BLaER1 (cell line): ENCODE results near the gene C3orf52.

Experiments used
- H3K27ac ChIP-seq: shearing (Covaris generic); formaldehyde crosslinking; 2 replicates; pipeline ENCODE4 v1.8.1; 2022
- H3K27me3 ChIP-seq: shearing (Covaris generic); formaldehyde crosslinking; 2 replicates; pipeline ENCODE4 v1.8.1; 2022
- H3K36me3 ChIP-seq: shearing (Covaris generic); formaldehyde crosslinking; 2 replicates; pipeline ENCODE4 v1.8.1; 2022
- H3K4me1 ChIP-seq: shearing (Covaris generic); formaldehyde crosslinking; 2 replicates; pipeline ENCODE4 v1.8.1; 2022
- H3K4me2 ChIP-seq: shearing (Covaris generic); formaldehyde crosslinking; 2 replicates; pipeline ENCODE4 v1.8.1; 2022
- H3K4me3 ChIP-seq: shearing (Covaris generic); formaldehyde crosslinking; 2 replicates; pipeline ENCODE4 v1.8.1; 2022
- H3K9ac ChIP-seq: shearing (Covaris generic); formaldehyde crosslinking; 2 replicates; pipeline ENCODE4 v1.8.1; 2022
- H3K9me3 ChIP-seq: shearing (Covaris generic); formaldehyde crosslinking; 2 replicates; pipeline ENCODE4 v1.8.1; 2022
- H4K20me1 ChIP-seq: shearing (Covaris generic); formaldehyde crosslinking; 2 replicates; pipeline ENCODE4 v1.8.1; 2022
- Cebpa-rat ChIP-seq: shearing (Covaris generic); IDR thresholded peaks from 2 replicates; pipeline ENCODE4 v1.8.1; 2022

The C3orf52 gene

GRCh38 chr3:112133626-112134334, 47.6 kb downstream of the C3orf52 start:
- Histone ChIP-seq H3K27ac (peak overlapping the region; percentile 81), H3K9me3 (no peaks in the 10 kb centered on the region), H3K4me1 (peaks cover 99% of the 10 kb centered on the region), H3K36me3 (peaks cover 8% of the 10 kb centered on the region; the same call in 1 of the 2 replicates), H4K20me1 (no peaks in the 10 kb centered on the region), H3K27me3 (no peaks in the 10 kb centered on the region), H3K9ac (no peak overlapping the region), H3K4me3 (no peak overlapping the region; the same call in 1 of the 2 replicates), H3K4me2 (peak overlapping the region; percentile 83)
- TF ChIP-seq Cebpa-rat, result no peak

GRCh38 chr3:112134335-112135124, 48.3 kb downstream of the C3orf52 start:
- no peaks in the 10 kb centered on the region for H3K9me3 ChIP-seq
- peak overlapping the region; percentile 83 for H3K4me2 ChIP-seq
- H3K27me3 ChIP-seq, result no peaks in the 10 kb centered on the region
- peak overlapping the region; percentile 81 for H3K27ac ChIP-seq
- H4K20me1 ChIP-seq, result no peaks in the 10 kb centered on the region
- H3K36me3 ChIP-seq, result peaks cover 8% of the 10 kb centered on the region; the same call in 1 of the 2 replicates
- H3K4me3 ChIP-seq, result no peak overlapping the region
- H3K4me1 ChIP-seq, result peaks cover 91% of the 10 kb centered on the region
- TF ChIP-seq Cebpa-rat, result no peak
- H3K9ac ChIP-seq, result no peak overlapping the region

GRCh38 chr3:112136046-112136445, 49.9 kb downstream of the C3orf52 start:
- no peaks in the 10 kb centered on the region for H3K36me3 ChIP-seq
- 0 out of 2 replicates have a peak overlapping the region, but pooled peaks have one; percentile 75 for H3K27ac ChIP-seq
- H3K9me3 ChIP-seq, result no peaks in the 10 kb centered on the region
- H3K4me1 ChIP-seq, result peaks cover 76% of the 10 kb centered on the region
- no peaks in the 10 kb centered on the region for H4K20me1 ChIP-seq
- H3K27me3 ChIP-seq, result no peaks in the 10 kb centered on the region
- H3K4me3 ChIP-seq, result no peak overlapping the region
- peak overlapping the region; percentile 83 for H3K4me2 ChIP-seq
- H3K9ac ChIP-seq, result no peak overlapping the region
- TF ChIP-seq Cebpa-rat, result no peak

- peak overlapping the region; percentile 75 for H3K27ac ChIP-seq
- no peaks in the 10 kb centered on the region for H3K9me3 ChIP-seq
- no peaks in the 10 kb centered on the region for H3K36me3 ChIP-seq
- peaks cover 65% of the 10 kb centered on the region for H3K4me1 ChIP-seq
- H3K27me3 ChIP-seq, result no peaks in the 10 kb centered on the region
- H3K4me2 ChIP-seq, result peak overlapping the region; percentile 83
- peak overlapping the region; percentile 39; the same call in 1 of the 2 replicates for H3K9ac ChIP-seq
- H4K20me1 ChIP-seq, result no peaks in the 10 kb centered on the region
- H3K4me3 ChIP-seq, result no peak overlapping the region
- TF ChIP-seq Cebpa-rat, result no peak
These were observed 50.9 kb downstream of the C3orf52 start for GRCh38 chr3:112136959-112137693.

- Histone ChIP-seq H3K27ac (peak overlapping the region; percentile 75; the same call in 1 of the 2 replicates), H3K4me2 (peak overlapping the region; percentile 83)
- TF ChIP-seq Cebpa-rat, result no peak
These were observed 51.6 kb downstream of the C3orf52 start for GRCh38 chr3:112137781-112138180.

GRCh38 chr3:112138219-112138969, 52.2 kb downstream of the C3orf52 start:
- Histone ChIP-seq H3K36me3 (no peaks in the 10 kb centered on the region), H3K27ac (0 out of 2 replicates have a peak overlapping the region, but pooled peaks have one; percentile 75), H3K4me1 (peaks cover 53% of the 10 kb centered on the region)

More at GRCh38 chr3:112137781-112138180, 51.6 kb downstream of the C3orf52 start:
- H4K20me1 ChIP-seq, result no peaks in the 10 kb centered on the region
- H3K4me3 ChIP-seq, result no peak overlapping the region
- H3K27me3 ChIP-seq, result no peaks in the 10 kb centered on the region
- H3K4me1 ChIP-seq, result peaks cover 59% of the 10 kb centered on the region
- H3K36me3 ChIP-seq, result no peaks in the 10 kb centered on the region
- no peak overlapping the region for H3K9ac ChIP-seq
- no peaks in the 10 kb centered on the region for H3K9me3 ChIP-seq

GRCh38 chr3:112140584-112140983, 54.4 kb downstream of the C3orf52 start:
- H3K4me3 ChIP-seq, result no peak overlapping the region
- no peaks in the 10 kb centered on the region for H4K20me1 ChIP-seq
- no peaks in the 10 kb centered on the region for H3K36me3 ChIP-seq
- H3K4me1 ChIP-seq, result peaks cover 31% of the 10 kb centered on the region
- H3K4me2 ChIP-seq, result no peak overlapping the region
- no peak overlapping the region for H3K27ac ChIP-seq
- no peaks in the 10 kb centered on the region for H3K27me3 ChIP-seq
- TF ChIP-seq Cebpa-rat, result no peak
- H3K9ac ChIP-seq, result no peak overlapping the region
- peaks cover 17% of the 10 kb centered on the region for H3K9me3 ChIP-seq

More at GRCh38 chr3:112138219-112138969, 52.2 kb downstream of the C3orf52 start:
- Histone ChIP-seq H3K27me3 (no peaks in the 10 kb centered on the region), H3K4me3 (no peak overlapping the region), H3K9ac (no peak overlapping the region), H3K9me3 (no peaks in the 10 kb centered on the region), H4K20me1 (no peaks in the 10 kb centered on the region), H3K4me2 (peak overlapping the region; percentile 83)
- TF ChIP-seq Cebpa-rat, result no peak

GRCh38 chr3:112141293-112141692, 55.1 kb downstream of the C3orf52 start:
- peaks cover 19% of the 10 kb centered on the region for H3K9me3 ChIP-seq
- no peak overlapping the region for H3K27ac ChIP-seq

GRCh38 chr3:112143251-112143650, 57.1 kb downstream of the C3orf52 start:
- no peaks in the 10 kb centered on the region for H3K27me3 ChIP-seq
- peaks cover 4% of the 10 kb centered on the region for H3K4me1 ChIP-seq
- no peak overlapping the region for H3K9ac ChIP-seq
- H3K4me3 ChIP-seq, result no peak overlapping the region
- H3K27ac ChIP-seq, result no peak overlapping the region
- peaks cover 32% of the 10 kb centered on the region for H3K9me3 ChIP-seq
- TF ChIP-seq Cebpa-rat, result no peak
- H3K4me2 ChIP-seq, result no peak overlapping the region
- no peaks in the 10 kb centered on the region for H3K36me3 ChIP-seq
- H4K20me1 ChIP-seq, result no peaks in the 10 kb centered on the region

More at GRCh38 chr3:112141293-112141692, 55.1 kb downstream of the C3orf52 start:
- H3K27me3 ChIP-seq, result no peaks in the 10 kb centered on the region
- H3K9ac ChIP-seq, result no peak overlapping the region
- H4K20me1 ChIP-seq, result no peaks in the 10 kb centered on the region
- no peaks in the 10 kb centered on the region for H3K36me3 ChIP-seq
- no peak for TF ChIP-seq Cebpa-rat
- peaks cover 24% of the 10 kb centered on the region for H3K4me1 ChIP-seq
- H3K4me2 ChIP-seq, result no peak overlapping the region
- no peak overlapping the region for H3K4me3 ChIP-seq
